Panc1 (cell line): ENCODE measurements around the gene CHST11. TPM values are rescaled to one million over a fixed set of nuclear protein-coding genes. Genes with fewer than 3 reads are reported as not detected.

Experiments used
- ATAC-seq: fragments of 200-7000 bp; cut with Tn5 transposase; 2 replicates; pipeline ENCODE4 v1.9.1; 2020; ENCODE audit warnings: mild to moderate bottlenecking, moderate library complexity
- BruUV-seq: library from RNA; stranded (reverse); fragments of 400-500 nt; replicated peaks from 2 replicates; lab custom pipeline; 2021; lab: Mats Ljungman, UMichigan
- CTCF ChIA-PET: fragments of 300-600 bp; sonication (Branson Sonifier 250); formaldehyde crosslinking; loops from one replicate; lab custom pipeline; 2022; ENCODE audit warnings: antibody characterized with exemption; lab: Charles Lee
- POLR2A ChIA-PET: fragments of 300-600 bp; sonication (Branson Sonifier 250); formaldehyde crosslinking; loops from one replicate; lab custom pipeline; 2022; ENCODE audit warnings: antibody characterized with exemption; lab: Charles Lee
- DNase-seq: peaks from one replicate; pipeline ENCODE4 v3.0.0-alpha.2; 2010; ENCODE audit warnings: low read depth, low spot score
- H3K27ac ChIP-seq: 2 replicates; pipeline ENCODE4 v1.5.1; 2011; ENCODE audit warnings: mild to moderate bottlenecking, low read length, inconsistent platforms
- H3K27me3 ChIP-seq: fragments of 200-500 bp; sonication (Bioruptor generic); 2 replicates; pipeline ENCODE4 v1.6.0; 2014; ENCODE audit warnings: low read length, inconsistent platforms; ENCODE audit not compliant: control insufficient read depth, insufficient read depth
- H3K36me3 ChIP-seq: fragments of 200-500 bp; sonication (Bioruptor generic); 2 replicates; pipeline ENCODE4 v1.5.1; 2014; ENCODE audit warnings: inconsistent platforms, mild to moderate bottlenecking, low read length, moderate library complexity; ENCODE audit not compliant: control insufficient read depth, insufficient read depth
- H3K4me1 ChIP-seq: 2 replicates; pipeline ENCODE4 v1.5.1; 2011; ENCODE audit warnings: inconsistent platforms, mild to moderate bottlenecking, low read length, moderate library complexity; ENCODE audit not compliant: control insufficient read depth, insufficient read depth
- H3K4me3 ChIP-seq, 2 experiments: 2 replicates each; pipeline ENCODE4 v1.5.1; 2011 to 2012; ENCODE audit warnings: low read depth in 2 of 2, low read length in 2 of 2, mild to moderate bottlenecking in 2 of 2, inconsistent platforms in 1 of 2, moderate library complexity in 1 of 2
- H3K9me3 ChIP-seq: fragments of 200-500 bp; sonication (Bioruptor generic); 2 replicates; pipeline ENCODE4 v1.5.1; 2014; ENCODE audit warnings: low read depth, mild to moderate bottlenecking, inconsistent platforms, low read length, moderate library complexity; ENCODE audit not compliant: control insufficient read depth, insufficient read depth
- CTCF ChIP-seq: fragments of 450-650 bp; IDR thresholded peaks from 2 replicates; pipeline ENCODE4 v1.5.1; 2017; ENCODE audit warnings: mild to moderate bottlenecking
- POLR2AphosphoS5 ChIP-seq: IDR thresholded peaks from 2 replicates; pipeline ENCODE4 v1.6.1; 2012; ENCODE audit warnings: mild to moderate bottlenecking, low read depth, low read length, moderate library complexity
- REST ChIP-seq, 2 experiments: IDR thresholded peaks; 2 replicates each; pipeline ENCODE4 v1.6.1; 2011 to 2012; ENCODE audit warnings: low read depth in 2 of 2, control low read depth in 1 of 2, low read length in 1 of 2, mild to moderate bottlenecking in 1 of 2, moderate library complexity in 1 of 2; ENCODE audit not compliant: insufficient read depth in 1 of 2
- SIN3A ChIP-seq: IDR thresholded peaks from 2 replicates; pipeline ENCODE4 v1.6.1; 2012; ENCODE audit warnings: low read depth, mild to moderate bottlenecking, low read length, moderate library complexity, borderline replicate concordance; ENCODE audit not compliant: insufficient read depth
- TCF7L2 ChIP-seq: IDR thresholded peaks from 2 replicates; pipeline ENCODE4 v1.6.1; 2011; ENCODE audit warnings: mild to moderate bottlenecking, low read depth, low read length, inconsistent platforms
- in situ Hi-C: cut with HindIII; loops from 2 replicates; pipeline ENCODE4 v1.10.0; 2016; ENCODE audit warnings: low sequenced_read_pairs, low pct_unique_long_range_greater_than_20kb
- intact Hi-C: fragments of 100-400 bp; cut with micrococcal nuclease; formaldehyde crosslinking; loops from one replicate; pipeline ENCODE4 v1.10.0; 2022; ENCODE audit not compliant: unreplicated experiment
- total RNA-seq: library from RNA; stranded (reverse); gene quantifications from one replicate; pipeline ENCODE4 v1.2.1, GENCODE V29; 2021; ENCODE audit not compliant: unreplicated experiment

CHST11 gene
- total RNA-seq, 1 experiment from 2014 or later: 11.4 TPM

- Histone ChIP-seq H3K4me3 (no peak overlapping the region), H3K27ac (no peak overlapping the region), H3K4me1 (no peaks in the 10 kb centered on the region), H3K36me3 (no peaks in the 10 kb centered on the region), H3K27me3 (no peaks in the 10 kb centered on the region; the same call in 1 of the 2 replicates), H3K9me3 (no peaks in the 10 kb centered on the region)
- no TSS peak for BruUV-seq
- TF ChIP-seq SIN3A: no peak
- TF ChIP-seq TCF7L2: no peak
- no peak for TF ChIP-seq CTCF
- TF ChIP-seq REST (IDR thresholded peaks at IDR 0.05; ENCODE audit: insufficient read depth in 1 of 2, low read depth in 2 of 2, low read length in 1 of 2): no peak
- no peak for TF ChIP-seq POLR2AphosphoS5
- DNase-seq (no peak), ATAC-seq (no peak)
- intact Hi-C loops: no loop called here
- POLR2A ChIA-PET: no interaction called here
- in situ Hi-C loops: no loop called here
- CTCF ChIA-PET: no interaction called here
These were observed 205.5 kb downstream of the CHST11 start for GRCh38 chr12:104662203-104662602.

GRCh38 chr12:104662908-104663307 lies 206.2 kb downstream of the CHST11 start:
- H3K36me3 ChIP-seq: no peaks in the 10 kb centered on the region
- ATAC-seq: no peak
- H3K27me3 ChIP-seq: no peaks in the 10 kb centered on the region
- DNase-seq: no peak
- no TSS peak for BruUV-seq
- no peak overlapping the region for H3K27ac ChIP-seq
- intact Hi-C loops: no loop called here
- CTCF ChIA-PET: no interaction called here
- TF ChIP-seq CTCF (no peak), SIN3A (no peak), POLR2AphosphoS5 (no peak), TCF7L2 (no peak), REST (IDR thresholded peaks at IDR 0.05; ENCODE audit: insufficient read depth in 1 of 2, low read depth in 2 of 2, low read length in 1 of 2) (no peak)
- no peaks in the 10 kb centered on the region for H3K4me1 ChIP-seq
- no peaks in the 10 kb centered on the region for H3K9me3 ChIP-seq
- POLR2A ChIA-PET: no interaction called here
- in situ Hi-C loops: no loop called here
- H3K4me3 ChIP-seq: no peak overlapping the region
